Kidney glomerular epithelial cell (primary cell): ENCODE data around the gene PRKG1.
A peak's percentile ranks its signal among the peaks of the same experiment; 100 is the strongest.
"Not testable (repeated sequence)": the region's sequence is repeated elsewhere in the genome, so short reads cannot be mapped to it uniquely, and the experiment has no call there.

ENCODE experiments used
- DNase-seq: peaks from one replicate; lab custom pipeline; 2025; lab: John Stamatoyannopoulos, UW

The PRKG1 gene

GRCh38 chr10:51427758-51428157 is 353.5 kb downstream of the PRKG1 start:
- DNase-seq, result peak; percentile 14

- DNase-seq, result no peak
Observed at GRCh38 chr10:51430506-51430905, 356.2 kb downstream of the PRKG1 start.

GRCh38 chr10:51433949-51434475 is 359.7 kb downstream of the PRKG1 start:
- DNase-seq, result no peak

- no peak for DNase-seq
Observed at GRCh38 chr10:51436805-51437204, 362.5 kb downstream of the PRKG1 start.

GRCh38 chr10:51439645-51440044 is 365.4 kb downstream of the PRKG1 start:
- no peak for DNase-seq

GRCh38 chr10:51445588-51445987 is 371.3 kb downstream of the PRKG1 start:
- no peak for DNase-seq

GRCh38 chr10:51447119-51447518 is 372.8 kb downstream of the PRKG1 start:
- DNase-seq, result no peak

- DNase-seq, result not testable (repeated sequence)
Observed at GRCh38 chr10:51455762-51456161, 381.5 kb downstream of the PRKG1 start.

GRCh38 chr10:51459476-51459875 is 385.2 kb downstream of the PRKG1 start:
- DNase-seq, result no peak

- peak; percentile 1 for DNase-seq
Observed at GRCh38 chr10:51462076-51462779, 387.9 kb downstream of the PRKG1 start.

GRCh38 chr10:51468424-51468823 is 394.1 kb downstream of the PRKG1 start:
- DNase-seq, result no peak

- no peak for DNase-seq
Observed at GRCh38 chr10:51469686-51470085, 395.4 kb downstream of the PRKG1 start.

- DNase-seq, result no peak
Observed at GRCh38 chr10:51471271-51471670, 397.0 kb downstream of the PRKG1 start.

GRCh38 chr10:51472154-51472553 is 397.9 kb downstream of the PRKG1 start:
- no peak for DNase-seq

- DNase-seq, result no peak
Observed at GRCh38 chr10:51479711-51480110, 405.4 kb downstream of the PRKG1 start.

- no peak for DNase-seq
Observed at GRCh38 chr10:51485668-51486067, 411.4 kb downstream of the PRKG1 start.

- no peak for DNase-seq
Observed at GRCh38 chr10:51487576-51487975, 413.3 kb downstream of the PRKG1 start.

GRCh38 chr10:51488766-51489408 is 414.6 kb downstream of the PRKG1 start:
- DNase-seq, result no peak

GRCh38 chr10:51498424-51498823 is 424.1 kb downstream of the PRKG1 start:
- DNase-seq, result no peak

- DNase-seq, result no peak
Observed at GRCh38 chr10:51501396-51501795, 427.1 kb downstream of the PRKG1 start.

- no peak for DNase-seq
Observed at GRCh38 chr10:51502124-51502523, 427.8 kb downstream of the PRKG1 start.

- no peak for DNase-seq
Observed at GRCh38 chr10:51503378-51503777, 429.1 kb downstream of the PRKG1 start.

- no peak for DNase-seq
Observed at GRCh38 chr10:51507476-51507875, 433.2 kb downstream of the PRKG1 start.

GRCh38 chr10:51508156-51508555 is 433.9 kb downstream of the PRKG1 start:
- DNase-seq, result no peak
